ENCODE data around the gene PPP6R2.

GRCh38 chr22:50300620-50301257 lies 42.4 kb upstream of the PPP6R2 start:
- no peak for TF ChIP-seq EP300 (IDR thresholded peaks at IDR 0.05; ENCODE audit: borderline replicate concordance)
- no peak for TF ChIP-seq CREB1 (IDR thresholded peaks at IDR 0.05; ENCODE audit: low read depth)
- no peak for TF ChIP-seq RAD21 (IDR thresholded peaks at IDR 0.05; ENCODE audit: low read depth)
- TF ChIP-seq REST (IDR thresholded peaks at IDR 0.05; ENCODE audit: low read depth), result no peak
- TF ChIP-seq YY1 (IDR thresholded peaks at IDR 0.05; ENCODE audit: low read depth), result no peak
- TF ChIP-seq TCF12 (IDR thresholded peaks at IDR 0.05; ENCODE audit: low read depth), result no peak
- TF ChIP-seq CEBPB (IDR thresholded peaks at IDR 0.05), result no peak
- no peak for TF ChIP-seq MAX (IDR thresholded peaks at IDR 0.05)
- TF ChIP-seq FOXM1 (IDR thresholded peaks at IDR 0.05; ENCODE audit: borderline replicate concordance, low read depth), result no peak
- no peak for TF ChIP-seq NFIC (IDR thresholded peaks at IDR 0.05)
- no peak for TF ChIP-seq TAF1 (IDR thresholded peaks at IDR 0.05; ENCODE audit: low read depth)
- no peak for TF ChIP-seq TEAD4 (IDR thresholded peaks at IDR 0.05)
- TF ChIP-seq USF1 (IDR thresholded peaks at IDR 0.05), result no peak
